AG09309 (cell line): ENCODE results near the gene ADGRL1.
"Not testable (repeated sequence)": the region's sequence is repeated elsewhere in the genome, so short reads cannot be mapped to it uniquely, and the experiment has no call there.

Source experiments
- DNase-seq: peaks from one replicate; pipeline ENCODE4 v3.0.0-alpha.2; 2010; ENCODE audit warnings: low read depth
- H3K4me3 ChIP-seq: 2 replicates; pipeline ENCODE4 v1.5.1; 2011; ENCODE audit warnings: mild to moderate bottlenecking, low read depth, low read length, moderate library complexity; ENCODE audit not compliant: control insufficient read depth
- CTCF ChIP-seq: IDR thresholded peaks from 2 replicates; pipeline ENCODE4 v1.5.1; 2011; ENCODE audit warnings: mild to moderate bottlenecking, low read depth, low read length, inconsistent platforms; ENCODE audit not compliant: insufficient read depth, control insufficient read depth; ENCODE audit errors: missing control alignments

Gene ADGRL1

DNA sequence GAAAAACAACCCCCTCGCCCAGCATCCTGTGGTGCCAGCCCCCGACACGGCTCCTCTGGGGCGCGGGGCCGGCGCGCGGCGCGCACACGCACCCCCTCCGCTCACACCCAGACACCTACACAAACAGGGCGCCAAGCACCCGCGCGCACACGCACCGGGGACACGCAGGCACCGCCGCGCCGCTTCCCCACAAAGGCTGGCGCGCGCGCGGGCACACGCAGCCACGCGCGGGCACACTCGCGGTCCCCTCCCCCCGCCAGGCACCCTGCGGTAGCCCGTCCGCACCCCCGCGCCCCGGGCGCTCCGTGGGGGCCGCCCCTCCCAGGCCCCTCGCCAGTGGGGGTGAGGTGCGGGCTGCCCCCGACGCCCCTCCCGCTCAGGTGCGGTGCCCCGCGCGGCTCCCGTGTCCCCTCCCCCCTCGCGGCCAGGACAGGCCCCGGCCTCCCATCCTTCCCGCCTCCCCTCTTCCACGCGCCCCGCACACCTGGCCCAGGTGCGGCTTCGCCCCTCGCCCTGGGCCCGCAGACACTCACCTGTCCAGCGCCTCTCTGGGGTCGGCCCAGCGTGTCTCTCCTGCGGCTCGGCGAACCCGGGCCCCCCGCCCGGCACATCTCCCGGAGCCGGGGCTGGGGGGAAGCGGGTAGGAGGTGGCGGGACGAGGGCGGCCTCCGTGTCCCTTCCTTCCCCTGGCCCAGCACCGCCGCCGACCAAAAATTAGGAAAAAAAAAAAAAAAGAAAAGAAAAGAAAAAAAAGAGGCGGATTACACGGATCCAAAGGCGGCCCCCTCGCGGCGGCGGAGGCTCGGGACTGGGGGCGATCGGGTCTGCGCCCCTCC, at the start of gene ADGRL1:
Gene ADGRL1, minus strand, starts transcription at position 718 of the 836 bp plus-strand sequence. CDS start 22,567 bp downstream, outside the sequence.
- peak within 1 kb of the TSS; percentile 43 for H3K4me3 ChIP-seq
- DNase-seq, result not testable (repeated sequence)

DNA sequence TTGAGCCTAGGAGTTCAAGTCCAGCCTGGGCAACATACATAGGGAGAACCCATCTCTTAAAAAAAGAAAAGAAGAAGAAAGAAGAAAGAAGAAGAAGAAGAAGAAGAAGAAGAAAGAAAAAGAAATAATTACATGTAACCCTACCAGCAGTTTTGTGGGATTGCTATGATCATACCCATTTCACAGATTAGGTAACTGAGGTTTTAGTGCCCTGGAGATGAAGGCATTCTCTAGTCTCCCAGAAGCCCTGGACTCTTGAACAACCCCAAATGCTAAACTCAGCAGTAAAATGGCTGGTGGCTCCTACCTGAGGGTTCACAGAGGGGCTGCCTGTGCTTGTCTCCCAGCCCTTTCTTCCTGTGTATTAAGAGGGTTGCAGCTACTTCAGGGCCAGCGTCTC, 49.3 kb upstream of the ADGRL1 start:
- H3K4me3 ChIP-seq, DNase-seq: not testable (repeated sequence)

GRCh38 chr19:14253822-14254599, 48.0 kb upstream of the ADGRL1 start:
- not testable (repeated sequence) for H3K4me3 ChIP-seq

GRCh38 chr19:14252136-14252535, 46.2 kb upstream of the ADGRL1 start:
- not testable (repeated sequence) for DNase-seq, H3K4me3 ChIP-seq

More at GRCh38 chr19:14253822-14254599, 48.0 kb upstream of the ADGRL1 start:
- not testable (repeated sequence) for DNase-seq

GRCh38 chr19:14250870-14251269, 44.9 kb upstream of the ADGRL1 start:
- no peak for TF ChIP-seq CTCF
- H3K4me3 ChIP-seq, result no peak overlapping the region
- DNase-seq, result no peak

- H3K4me3 ChIP-seq, DNase-seq: not testable (repeated sequence)
Observed at GRCh38 chr19:14250315-14250714, 44.3 kb upstream of the ADGRL1 start.

DNA sequence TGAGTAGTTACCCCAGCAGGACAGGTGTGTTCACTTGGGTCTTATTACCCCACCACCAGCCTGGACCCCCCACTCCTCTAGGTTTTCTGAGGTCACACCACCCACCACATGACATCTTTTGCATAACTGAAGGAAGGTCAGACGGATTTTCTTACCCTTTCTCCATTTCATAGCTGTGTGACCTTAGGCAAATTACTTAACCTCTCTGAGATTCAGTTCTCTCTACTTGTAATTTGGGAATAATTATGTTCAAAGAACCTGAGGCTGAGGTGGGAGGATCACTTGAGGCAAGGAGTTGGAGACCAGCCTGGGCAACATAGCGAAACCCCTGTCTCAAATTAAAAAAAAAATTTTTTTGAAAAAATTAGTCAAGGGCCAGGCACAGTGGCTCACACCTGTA, 43.9 kb upstream of the ADGRL1 start:
- DNase-seq, H3K4me3 ChIP-seq: not testable (repeated sequence)

- H3K4me3 ChIP-seq, result peak overlapping the region; percentile 46
- not testable (repeated sequence) for DNase-seq
Observed at GRCh38 chr19:14249012-14249754, 43.2 kb upstream of the ADGRL1 start.

DNA sequence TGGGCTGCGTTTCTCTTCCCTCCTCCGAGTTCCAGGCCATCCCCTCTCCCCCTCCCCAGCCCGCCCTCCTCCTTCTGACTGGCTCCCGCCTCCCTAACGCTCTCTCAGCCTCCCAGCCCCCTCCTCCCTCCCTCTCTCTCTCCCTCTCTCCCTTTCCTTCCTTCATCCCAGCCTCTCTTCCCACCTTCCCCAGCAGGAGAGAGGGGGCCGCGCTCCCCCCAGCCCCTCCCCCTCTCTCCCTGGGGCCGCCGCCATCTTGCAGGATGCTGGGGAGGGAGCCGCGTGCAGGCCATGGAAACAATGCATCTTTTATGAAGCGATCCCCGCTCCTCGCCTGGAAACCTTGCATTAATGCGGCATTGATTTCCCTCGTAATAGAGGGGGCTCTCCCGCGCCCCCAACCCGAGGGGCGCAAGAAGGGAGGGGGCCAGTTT, 42.6 kb upstream of the ADGRL1 start:
- no peak for TF ChIP-seq CTCF
- peak overlapping the region; percentile 46 for H3K4me3 ChIP-seq
- no peak for DNase-seq

DNA sequence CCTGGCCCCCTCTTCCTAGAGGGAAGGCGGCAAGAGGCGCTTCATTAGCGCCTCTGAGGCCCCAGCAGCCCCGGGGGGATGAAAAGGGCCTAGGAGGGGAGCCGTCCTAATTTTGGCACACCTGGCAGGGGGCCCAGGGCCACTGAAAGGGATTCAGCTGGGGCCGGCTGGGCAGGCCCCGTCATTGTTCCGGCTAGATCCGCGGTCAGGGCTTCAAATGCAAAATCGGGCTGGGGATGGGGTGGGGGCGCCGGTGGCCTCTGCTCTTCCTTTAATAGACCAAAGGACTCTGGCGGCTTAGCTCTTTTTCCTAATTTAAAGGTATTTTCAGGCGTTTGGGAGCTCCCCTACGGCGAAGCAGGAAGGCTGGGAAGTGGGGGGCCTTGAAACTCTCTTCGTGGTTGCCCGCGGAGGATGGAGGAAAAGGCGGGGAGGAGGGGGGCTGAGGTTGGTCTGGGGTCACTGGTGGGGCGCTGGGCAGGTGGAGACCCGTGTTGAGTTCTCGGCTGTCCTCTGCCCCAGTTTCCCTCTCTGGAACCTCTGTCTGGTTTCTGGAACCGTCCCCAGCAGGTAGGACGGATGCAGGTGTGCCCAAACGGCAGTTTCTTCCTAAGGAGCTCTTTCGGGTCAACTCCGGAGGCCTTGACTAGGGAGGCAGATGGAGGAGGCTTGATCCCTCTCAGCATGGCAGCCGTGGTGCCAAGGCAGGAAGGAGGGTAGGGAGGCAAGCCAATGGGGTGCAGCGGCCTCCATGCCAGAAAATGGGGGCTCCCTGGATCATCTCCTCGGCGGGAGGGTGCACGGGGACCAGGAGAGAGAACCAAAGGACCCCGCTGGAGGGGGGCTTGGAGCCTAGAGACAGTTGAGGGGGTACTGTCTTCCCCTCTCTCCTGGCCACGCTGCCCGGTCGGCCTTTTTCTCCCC, 41.8 kb upstream of the ADGRL1 start:
- not testable (repeated sequence) for H3K4me3 ChIP-seq, DNase-seq

GRCh38 chr19:14247205-14247547, 41.2 kb upstream of the ADGRL1 start:
- H3K4me3 ChIP-seq, DNase-seq: not testable (repeated sequence)

- DNase-seq, H3K4me3 ChIP-seq: not testable (repeated sequence)
Observed at GRCh38 chr19:14244393-14244792, 38.4 kb upstream of the ADGRL1 start.

DNA sequence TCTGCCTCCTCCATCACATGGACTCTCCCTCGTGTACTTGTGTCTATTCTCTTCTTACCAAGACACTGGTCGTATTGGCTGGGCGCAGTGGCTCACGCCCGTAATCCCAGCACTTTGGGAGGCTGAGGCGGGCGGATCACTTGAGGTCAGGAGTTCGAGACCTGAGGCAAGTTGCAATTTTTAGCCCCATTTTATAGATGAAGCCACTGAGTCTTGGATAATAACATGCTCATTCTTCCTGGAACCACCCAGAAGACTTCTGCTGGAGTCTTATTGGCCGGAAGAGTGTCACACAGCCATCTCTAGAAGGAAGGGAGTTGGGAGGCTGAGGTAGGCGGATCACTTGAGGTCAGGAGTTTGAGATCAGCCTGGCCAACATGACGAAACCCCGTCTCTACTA, 37.7 kb upstream of the ADGRL1 start:
- DNase-seq, H3K4me3 ChIP-seq: not testable (repeated sequence)
